WERI-Rb-1 (cell line): Measurements from ENCODE around the gene ZNF532.

Experiments
- DNase-seq: peaks from one replicate; pipeline ENCODE4 v3.0.0-alpha.2; 2020
- H3K27ac ChIP-seq: fragments of 250-450 bp; sonication (Bioruptor Pico); 2 replicates; pipeline ENCODE4 v1.5.1; 2020; ENCODE audit warnings: mild to moderate bottlenecking, moderate library complexity
- H3K27me3 ChIP-seq: fragments of 250-450 bp; sonication (Bioruptor Pico); 2 replicates; pipeline ENCODE4 v1.5.1; 2021; ENCODE audit warnings: mild to moderate bottlenecking, low read depth, moderate library complexity; ENCODE audit not compliant: insufficient read depth, severe bottlenecking
- H3K36me3 ChIP-seq: fragments of 250-450 bp; sonication (Bioruptor Pico); 2 replicates; pipeline ENCODE4 v1.5.1; 2020; ENCODE audit warnings: mild to moderate bottlenecking, moderate library complexity
- H3K4me3 ChIP-seq: 2 replicates; pipeline ENCODE4 v1.5.1; 2011; ENCODE audit warnings: low read depth, mild to moderate bottlenecking, control low read depth, low read length
- H3K9me3 ChIP-seq: fragments of 250-450 bp; sonication (Bioruptor Pico); 2 replicates; pipeline ENCODE4 v1.5.1; 2021; ENCODE audit warnings: mild to moderate bottlenecking, moderate library complexity; ENCODE audit not compliant: severe bottlenecking
- TF ChIP-seq, protein P1 (sequence below): IDR thresholded peaks from 2 replicates; pipeline ENCODE4 v1.5.1; 2011; ENCODE audit warnings: low read depth, mild to moderate bottlenecking, control low read depth, inconsistent platforms, low read length

Gene ZNF532

DNA sequence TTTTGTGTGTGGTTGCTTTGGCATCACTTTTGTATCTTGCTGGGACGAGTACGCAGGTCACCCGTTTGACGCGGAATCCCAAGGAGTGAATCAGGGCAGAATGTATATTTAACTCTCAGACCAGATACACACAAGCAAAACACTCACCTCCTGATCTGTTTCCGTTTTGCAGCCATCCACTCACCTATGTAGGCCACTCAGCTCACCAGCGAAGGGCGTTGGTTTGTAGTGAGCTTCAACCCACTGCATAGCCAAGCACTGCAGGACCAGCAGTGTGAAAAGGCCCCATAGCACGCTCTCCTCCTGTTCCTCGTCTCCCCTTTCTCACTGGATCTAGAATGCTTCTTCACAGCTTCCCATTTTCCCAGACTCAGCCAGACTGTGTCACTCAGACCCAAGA, 58.3 kb downstream of the ZNF532 start:
- DNase-seq: no peak
- Histone ChIP-seq H3K9me3 (no peaks in the 10 kb centered on the region), H3K27ac (no peak overlapping the region), H3K4me3 (no peak overlapping the region), H3K36me3 (peaks cover 70% of the 10 kb centered on the region), H3K27me3 (no peaks in the 10 kb centered on the region)
- TF ChIP-seq, protein P1, sequence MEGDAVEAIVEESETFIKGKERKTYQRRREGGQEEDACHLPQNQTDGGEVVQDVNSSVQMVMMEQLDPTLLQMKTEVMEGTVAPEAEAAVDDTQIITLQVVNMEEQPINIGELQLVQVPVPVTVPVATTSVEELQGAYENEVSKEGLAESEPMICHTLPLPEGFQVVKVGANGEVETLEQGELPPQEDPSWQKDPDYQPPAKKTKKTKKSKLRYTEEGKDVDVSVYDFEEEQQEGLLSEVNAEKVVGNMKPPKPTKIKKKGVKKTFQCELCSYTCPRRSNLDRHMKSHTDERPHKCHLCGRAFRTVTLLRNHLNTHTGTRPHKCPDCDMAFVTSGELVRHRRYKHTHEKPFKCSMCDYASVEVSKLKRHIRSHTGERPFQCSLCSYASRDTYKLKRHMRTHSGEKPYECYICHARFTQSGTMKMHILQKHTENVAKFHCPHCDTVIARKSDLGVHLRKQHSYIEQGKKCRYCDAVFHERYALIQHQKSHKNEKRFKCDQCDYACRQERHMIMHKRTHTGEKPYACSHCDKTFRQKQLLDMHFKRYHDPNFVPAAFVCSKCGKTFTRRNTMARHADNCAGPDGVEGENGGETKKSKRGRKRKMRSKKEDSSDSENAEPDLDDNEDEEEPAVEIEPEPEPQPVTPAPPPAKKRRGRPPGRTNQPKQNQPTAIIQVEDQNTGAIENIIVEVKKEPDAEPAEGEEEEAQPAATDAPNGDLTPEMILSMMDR: no peak

DNA sequence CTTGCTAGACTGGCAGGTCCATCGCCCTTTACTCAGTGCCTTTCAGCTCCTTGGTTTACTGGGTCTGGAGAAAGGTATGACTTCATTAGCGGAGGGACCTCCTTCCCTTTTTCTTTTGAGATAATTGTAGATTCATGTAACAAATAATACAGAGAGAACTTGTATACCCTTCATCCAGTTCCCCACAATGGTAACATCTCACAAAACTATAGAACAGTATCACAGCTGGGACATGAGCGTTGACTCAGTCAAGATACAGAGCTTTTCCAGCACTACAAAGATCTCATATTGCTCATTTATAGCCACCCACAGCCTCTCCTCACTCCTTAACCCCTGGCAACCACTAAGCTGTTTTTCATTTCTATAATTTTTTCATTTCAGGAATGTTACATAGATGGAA, 59.8 kb downstream of the ZNF532 start:
- Histone ChIP-seq H3K9me3 (no peaks in the 10 kb centered on the region), H3K4me3 (no peak overlapping the region), H3K27ac (no peak overlapping the region), H3K27me3 (no peaks in the 10 kb centered on the region), H3K36me3 (peaks cover 65% of the 10 kb centered on the region)
- no peak for DNase-seq
- TF ChIP-seq, protein P1: no peak

DNA sequence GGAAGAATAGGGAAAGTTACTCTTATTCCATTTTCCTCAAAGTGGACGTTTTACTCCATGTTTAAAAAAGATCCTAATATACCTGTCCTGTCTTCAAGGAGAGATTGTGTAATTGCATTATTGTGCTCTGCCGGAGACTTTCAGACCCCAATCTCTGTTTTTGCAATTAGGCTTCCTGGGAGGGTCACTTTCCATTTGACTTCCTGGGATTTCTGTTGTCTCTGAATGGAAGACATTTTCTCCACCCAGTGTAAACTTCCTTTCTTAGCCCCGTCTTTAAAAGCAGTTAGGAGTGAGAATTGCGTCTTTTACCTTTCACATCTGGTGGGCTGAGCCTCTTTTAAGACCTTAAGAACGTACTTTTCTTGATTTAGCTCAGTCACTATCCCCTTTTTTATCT, 63.0 kb downstream of the ZNF532 start:
- TF ChIP-seq, protein P1: no peak
- H3K4me3 ChIP-seq: no peak overlapping the region
- no peak for DNase-seq
- H3K36me3 ChIP-seq: peaks cover 59% of the 10 kb centered on the region
- H3K27me3 ChIP-seq: no peaks in the 10 kb centered on the region
- H3K9me3 ChIP-seq: no peaks in the 10 kb centered on the region
- H3K27ac ChIP-seq: no peak overlapping the region

DNA sequence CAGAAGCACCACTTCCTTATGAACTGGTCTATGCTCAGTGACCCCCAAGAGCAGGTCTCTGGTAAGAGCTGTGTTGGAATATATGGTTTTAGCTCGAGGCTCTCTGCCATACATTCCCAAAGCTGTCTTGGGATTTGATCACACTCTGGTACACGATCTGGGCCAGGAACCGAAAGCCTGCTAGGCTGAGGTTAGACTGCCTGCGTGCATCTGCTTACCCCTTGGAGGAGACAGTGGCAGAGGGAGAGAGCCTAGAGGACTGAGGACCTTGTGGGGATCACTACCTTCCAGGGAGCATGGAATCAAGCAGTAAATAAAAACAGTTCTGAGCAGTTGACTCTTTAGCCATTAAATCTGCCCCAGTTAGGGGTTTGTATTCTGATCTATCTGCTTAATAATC, 63.7 kb downstream of the ZNF532 start:
- TF ChIP-seq, protein P1: no peak
- H3K27ac ChIP-seq: no peak overlapping the region
- no peaks in the 10 kb centered on the region for H3K27me3 ChIP-seq
- DNase-seq: no peak
- H3K9me3 ChIP-seq: no peaks in the 10 kb centered on the region
- H3K36me3 ChIP-seq: peaks cover 51% of the 10 kb centered on the region
- H3K4me3 ChIP-seq: no peak overlapping the region

DNA sequence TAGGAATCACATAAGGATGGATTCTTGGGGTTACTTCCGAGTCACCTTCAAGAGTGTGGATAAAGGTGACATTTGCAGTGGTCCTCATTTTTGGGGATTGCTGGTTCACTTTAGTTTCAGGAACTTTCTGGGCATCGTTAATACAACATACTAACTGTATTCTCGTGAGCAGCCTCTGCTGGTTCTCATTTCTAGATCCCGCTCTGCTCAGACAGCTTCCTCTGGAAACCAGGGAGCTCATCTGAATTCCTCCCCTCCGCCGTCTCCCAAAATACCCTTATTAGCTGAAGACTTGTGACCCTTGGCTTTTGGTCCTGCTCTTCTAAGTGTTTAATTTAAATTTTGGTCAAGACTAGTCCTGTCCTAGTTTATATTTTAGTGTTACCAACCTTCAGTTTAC, 64.5 kb downstream of the ZNF532 start:
- Histone ChIP-seq H3K4me3 (no peak overlapping the region), H3K27ac (no peak overlapping the region), H3K9me3 (no peaks in the 10 kb centered on the region), H3K36me3 (peaks cover 43% of the 10 kb centered on the region), H3K27me3 (no peaks in the 10 kb centered on the region)
- TF ChIP-seq, protein P1: no peak
- DNase-seq: no peak

DNA sequence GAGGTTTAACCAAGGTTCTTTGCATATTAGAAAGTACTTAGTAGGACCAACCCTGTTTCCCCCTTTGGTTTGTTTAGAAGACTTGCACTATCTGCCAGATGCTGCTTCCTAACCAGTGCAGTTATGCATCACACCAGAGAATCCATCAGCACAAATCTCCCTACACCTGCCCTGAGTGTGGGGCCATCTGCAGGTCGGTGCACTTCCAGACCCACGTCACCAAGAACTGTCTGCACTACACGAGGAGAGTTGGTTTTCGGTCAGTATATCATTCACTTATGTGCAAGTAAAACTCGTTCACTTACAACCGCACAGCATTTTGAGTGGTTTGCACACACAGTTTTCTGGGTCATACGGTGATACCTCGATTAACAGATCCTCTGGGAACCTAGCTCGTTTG, 69.7 kb downstream of the ZNF532 start:
- DNase-seq: peak; percentile 55
- Histone ChIP-seq H3K9me3 (peaks cover 2% of the 10 kb centered on the region), H3K27me3 (no peaks in the 10 kb centered on the region), H3K36me3 (peaks cover 50% of the 10 kb centered on the region), H3K4me3 (no peak overlapping the region), H3K27ac (peak overlapping the region; percentile 17)
- TF ChIP-seq, protein P1: peak; percentile 47; the same call in 1 of the 2 replicates
